Measurements from ENCODE around the gene BCDIN3D.

DNA sequence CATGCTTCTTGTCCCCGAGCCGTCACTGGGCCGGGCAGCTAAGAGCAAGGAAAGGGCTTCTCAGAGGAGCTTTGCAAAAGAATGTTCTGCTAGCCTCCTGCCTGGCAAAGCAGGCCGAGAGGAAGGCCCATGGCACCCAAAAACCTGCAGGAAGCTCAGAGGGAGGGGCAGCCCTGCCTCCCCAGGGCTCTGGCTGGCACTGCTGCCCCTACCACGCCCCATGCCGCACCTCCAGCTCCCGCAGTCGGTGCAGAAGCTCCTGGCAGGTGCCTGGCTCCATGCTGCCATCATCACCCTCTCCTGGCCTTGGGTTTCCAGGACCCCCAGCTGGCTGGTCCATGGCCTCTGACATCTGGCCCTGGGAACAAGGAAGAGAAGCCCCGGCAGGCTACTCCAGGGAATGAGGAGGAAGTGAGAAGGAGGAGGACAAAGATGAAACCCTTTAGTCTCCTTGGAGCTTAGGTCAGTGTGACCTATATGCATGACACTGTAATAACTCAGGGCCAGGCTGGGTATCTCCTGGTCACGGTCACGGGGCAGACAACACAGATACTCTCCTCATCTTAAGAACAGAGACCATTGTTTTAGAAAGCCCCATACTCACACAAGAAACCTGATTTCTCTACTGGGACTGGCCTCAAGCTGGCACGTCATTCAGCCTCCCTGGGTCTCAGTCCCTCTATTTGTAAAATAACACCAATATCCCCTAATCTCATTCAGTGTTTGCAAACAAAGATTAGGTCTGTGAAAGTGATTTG is 39.0 kb downstream of the BCDIN3D start:
- TF ChIP-seq CTCF (optimal IDR thresholded peaks at IDR 0.05 in 1 of 3, IDR thresholded peaks at IDR 0.05 in 1 of 3, conservative IDR thresholded peaks at IDR 0.05 in 1 of 3; ENCODE audit: extremely low read depth in 1 of 3, insufficient read depth in 2 of 3, low read length in 3 of 3) (no peak), EZH2 (IDR thresholded peaks at IDR 0.05; ENCODE audit: low read length) (no peak)

All from keratinocyte (primary cell).